SK-N-SH treated with all-trans-retinoic acid at 6 μM for 48 hours (cell line): ENCODE results near the gene ZC3H7B.

Experiments
- ATAC-seq: fragments of 200-7000 bp; cut with Tn5 transposase; 3 replicates; pipeline ENCODE4 v1.9.1; 2020; ENCODE audit warnings: mild to moderate bottlenecking, moderate library complexity
- ARNTL ChIP-seq: fragments of 450-650 bp; formaldehyde crosslinking; IDR thresholded peaks from 2 replicates; pipeline ENCODE4 v1.5.0; 2020; ENCODE audit warnings: low read depth, mild to moderate bottlenecking, moderate library complexity, borderline replicate concordance
- BACH2 ChIP-seq: fragments of 250-450 bp; sonication (Bioruptor Pico); IDR thresholded peaks from 2 replicates; pipeline ENCODE4 v1.9.0; 2021; ENCODE audit warnings: mild to moderate bottlenecking, borderline replicate concordance
- CREB5 ChIP-seq: fragments of 250-450 bp; sonication (Bioruptor Pico); IDR thresholded peaks from 2 replicates; pipeline ENCODE4 v1.5.1; 2020; ENCODE audit warnings: low read depth, mild to moderate bottlenecking, moderate library complexity
- CSDC2 ChIP-seq: fragments of 250-450 bp; sonication (Bioruptor Pico); IDR thresholded peaks from 2 replicates; pipeline ENCODE4 v1.5.0; 2020; ENCODE audit warnings: mild to moderate bottlenecking, moderate library complexity
- CSRNP3 ChIP-seq: fragments of 250-450 bp; sonication (Bioruptor Pico); IDR thresholded peaks from 2 replicates; pipeline ENCODE4 v1.5.1; 2021; ENCODE audit warnings: mild to moderate bottlenecking, moderate library complexity
- GLIS3 ChIP-seq: fragments of 250-450 bp; sonication (Bioruptor Pico); IDR thresholded peaks from 2 replicates; pipeline ENCODE4 v1.5.0; 2020; ENCODE audit warnings: mild to moderate bottlenecking, moderate library complexity
- ISL1 ChIP-seq: fragments of 250-450 bp; sonication (Bioruptor Pico); IDR thresholded peaks from 2 replicates; pipeline ENCODE4 v2.1.2; 2022; ENCODE audit warnings: mild to moderate bottlenecking, moderate library complexity
- OSR1 ChIP-seq: fragments of 250-450 bp; sonication (Bioruptor Pico); IDR thresholded peaks from 2 replicates; pipeline ENCODE4 v1.8.0; 2022; ENCODE audit warnings: moderate library complexity, mild to moderate bottlenecking, inconsistent platforms
- PATZ1 ChIP-seq: fragments of 250-450 bp; sonication (Bioruptor Pico); IDR thresholded peaks from 2 replicates; pipeline ENCODE4 v1.8.0; 2020; ENCODE audit warnings: mild to moderate bottlenecking, moderate library complexity, borderline replicate concordance
- POU6F1 ChIP-seq: fragments of 250-450 bp; sonication (Bioruptor Pico); IDR thresholded peaks from 2 replicates; pipeline ENCODE4 v1.8.0; 2021; ENCODE audit warnings: low read depth, mild to moderate bottlenecking, moderate library complexity, borderline replicate concordance
- PPARA ChIP-seq: fragments of 250-450 bp; sonication (Bioruptor Pico); IDR thresholded peaks from 2 replicates; pipeline ENCODE4 v1.5.0; 2020; ENCODE audit warnings: mild to moderate bottlenecking, borderline replicate concordance
- RARB ChIP-seq: fragments of 250-450 bp; sonication (Bioruptor Pico); IDR thresholded peaks from 2 replicates; pipeline ENCODE4 v1.8.0; 2021; ENCODE audit warnings: mild to moderate bottlenecking, moderate library complexity
- SNAI2 ChIP-seq: fragments of 250-450 bp; sonication (Bioruptor Pico); IDR thresholded peaks from 2 replicates; pipeline ENCODE4 v1.5.0; 2020; ENCODE audit warnings: mild to moderate bottlenecking, moderate library complexity
- TCF4 ChIP-seq: fragments of 250-450 bp; sonication (Bioruptor Pico); IDR thresholded peaks from 2 replicates; pipeline ENCODE4 v1.8.0; 2021; ENCODE audit warnings: mild to moderate bottlenecking, moderate library complexity, borderline replicate concordance
- TSHZ2 ChIP-seq: fragments of 250-450 bp; sonication (Bioruptor Pico); IDR thresholded peaks from 2 replicates; pipeline ENCODE4 v1.5.0; 2020; ENCODE audit warnings: mild to moderate bottlenecking, moderate library complexity
- ZC3H10 ChIP-seq: fragments of 250-450 bp; sonication (Bioruptor Pico); IDR thresholded peaks from 2 replicates; pipeline ENCODE4 v1.5.1; 2021; ENCODE audit warnings: mild to moderate bottlenecking, moderate library complexity
- ZFP3 ChIP-seq: fragments of 250-450 bp; sonication (Bioruptor Pico); IDR thresholded peaks from 2 replicates; pipeline ENCODE4 v1.5.0; 2020; ENCODE audit warnings: mild to moderate bottlenecking, moderate library complexity
- ZFP30 ChIP-seq: fragments of 450-650 bp; formaldehyde crosslinking; IDR thresholded peaks from 2 replicates; pipeline ENCODE4 v1.5.0; 2022; ENCODE audit warnings: mild to moderate bottlenecking, moderate library complexity
- ZNF8 ChIP-seq: fragments of 450-650 bp; formaldehyde crosslinking; IDR thresholded peaks from 2 replicates; pipeline ENCODE4 v1.5.0; 2020; ENCODE audit warnings: mild to moderate bottlenecking, moderate library complexity

The ZC3H7B gene

GRCh38 chr22:41395531-41396240 is 94.4 kb downstream of the ZC3H7B start:
- no peak for ATAC-seq
- no peak for TF ChIP-seq GLIS3 (CRISPR knock-in tag)
- no peak for TF ChIP-seq ZNF8
- no peak for TF ChIP-seq ISL1 (CRISPR knock-in tag)
- no peak for TF ChIP-seq ZFP3 (CRISPR knock-in tag)

GRCh38 chr22:41397143-41397811 is 96.0 kb downstream of the ZC3H7B start:
- TF ChIP-seq ARNTL, result no peak
- no peak for TF ChIP-seq PPARA (CRISPR knock-in tag)
- no peak for TF ChIP-seq BACH2 (CRISPR knock-in tag)
- no peak for TF ChIP-seq POU6F1 (CRISPR knock-in tag)
- TF ChIP-seq TCF4, result no peak
- TF ChIP-seq CSRNP3 (CRISPR knock-in tag), result no peak
- TF ChIP-seq TSHZ2 (CRISPR knock-in tag), result no peak
- no peak for TF ChIP-seq ZC3H10 (CRISPR knock-in tag)
- no peak for TF ChIP-seq CSDC2 (CRISPR knock-in tag)
- TF ChIP-seq ZFP30, result no peak
- TF ChIP-seq PATZ1, result no peak
- no peak for TF ChIP-seq SNAI2 (CRISPR knock-in tag)
- TF ChIP-seq OSR1 (CRISPR knock-in tag), result no peak
- no peak for TF ChIP-seq CREB5
- no peak for TF ChIP-seq GLIS3 (CRISPR knock-in tag)
- no peak for TF ChIP-seq ZFP3 (CRISPR knock-in tag)
- no peak for ATAC-seq

GRCh38 chr22:41398921-41399320 is 97.6 kb downstream of the ZC3H7B start:
- ATAC-seq, result no peak
- TF ChIP-seq ZC3H10 (CRISPR knock-in tag) (no peak), RARB (CRISPR knock-in tag) (no peak), PPARA (CRISPR knock-in tag) (no peak), ZNF8 (no peak), GLIS3 (CRISPR knock-in tag) (no peak), CSRNP3 (CRISPR knock-in tag) (no peak)
